Kidney (tissue), 14 donors: ENCODE measurements around the gene TAGLN2. TPM values are rescaled to one million over a fixed set of nuclear protein-coding genes. Genes with fewer than 3 reads are reported as not detected.

Experiments
- DNase-seq, 5 donors: peaks; one replicate each; pipeline ENCODE4 v3.0.0-alpha.2; 2013 to 2020
- FAIRE-seq: peaks from 2 replicates; lab custom pipeline; 2012; peaks lifted over from hg19 to GRCh38; lab: Jason Lieb, UNC
- H3K27ac ChIP-seq, 2 donors: one replicate each; pipeline ENCODE4 v1.7.0; 2013; ENCODE audit warnings: low read depth in 2 of 2, low read length in 2 of 2, inconsistent platforms in 1 of 2
- H3K27me3 ChIP-seq: one replicate; pipeline ENCODE4 v1.7.1; 2013; ENCODE audit warnings: low read length, inconsistent platforms; ENCODE audit not compliant: control insufficient read depth, insufficient read depth
- H3K36me3 ChIP-seq, 3 donors: one replicate each; pipeline versions ENCODE4 v1.7.0 to v1.7.1; 2013; ENCODE audit warnings: low read length in 3 of 3, control low read depth in 1 of 3, inconsistent platforms in 1 of 3; ENCODE audit not compliant: insufficient read depth in 3 of 3, control insufficient read depth in 2 of 3
- H3K4me1 ChIP-seq, 3 donors: one replicate each; pipeline versions ENCODE4 v1.7.0 to v1.7.1; 2013; ENCODE audit warnings: low read length in 3 of 3, inconsistent platforms in 1 of 3, low read depth in 1 of 3; ENCODE audit not compliant: control insufficient read depth in 2 of 3, insufficient read depth in 2 of 3
- H3K4me3 ChIP-seq, 3 donors: one replicate each; pipeline versions ENCODE4 v1.7.0 to v1.8.1; 2013; ENCODE audit warnings: low read length in 3 of 3, control low read depth in 1 of 3, inconsistent platforms in 1 of 3
- H3K9ac ChIP-seq, 3 donors: one replicate each; pipeline versions ENCODE4 v1.7.0 to v1.7.1; 2013; ENCODE audit warnings: low read length in 3 of 3, control low read depth in 1 of 3, inconsistent platforms in 1 of 3
- H3K9me3 ChIP-seq, 3 donors: one replicate each; pipeline versions ENCODE4 v1.7.0 to v1.7.1; 2013; ENCODE audit warnings: low read length in 3 of 3, control low read depth in 1 of 3, inconsistent platforms in 1 of 3; ENCODE audit not compliant: control insufficient read depth in 2 of 3, insufficient read depth in 1 of 3
- CTCF ChIP-seq: IDR thresholded peaks from 3 replicates; pipeline ENCODE4 v1.5.1; 2012; ENCODE audit warnings: mild to moderate bottlenecking, moderate library complexity, borderline replicate concordance; ENCODE audit not compliant: insufficient read depth; ENCODE audit errors: extremely low read depth
- intact Hi-C: fragments of 100-400 bp; cut with DNase I; formaldehyde crosslinking; loops from one replicate; pipeline ENCODE4 v1.11.1; 2022
- polyA plus RNA-seq: library from polyadenylated mRNA; stranded (reverse); fragments of 350-450 nt; fragmentation: Illumina TruSeq; extraction: RNeasy Lipid Tissue Mini Kit (QIAGEN cat#74804); gene quantifications from one replicate; pipeline ENCODE4 v1.2.3, GENCODE V29; 2014; ENCODE audit warnings: low read depth, low replicate concordance; ENCODE audit not compliant: insufficient read depth
- total RNA-seq: library from RNA; stranded (reverse); fragmentation: NEBNext Ultra II Directional; extraction: Animal tissue kit (Norgen Biotek cat#: 25700); gene quantifications from one replicate; pipeline ENCODE4 v1.2.1, GENCODE V29; 2021
- donor health status: control.
- donor health status: control.
- donor health status: control.
- donor health status: control.
- donor health status: control.
- donor health status: DM: yes; HTN: yes; CAD: no.
- donor health status: Normal renal cell carcinoma (clear cell type).

The TAGLN2 gene
- total and polyA plus RNA-seq, 2 donors from 2014 or later = 223 to 358 TPM

GRCh38 chr1:159958719-159959380 lies 33.5 kb upstream of the TAGLN2 start:
- no peak for FAIRE-seq
- H3K9ac ChIP-seq = no peak overlapping the region

GRCh38 chr1:159957824-159958268 lies 32.5 kb upstream of the TAGLN2 start:
- TF ChIP-seq CTCF = no peak
- H3K4me1 ChIP-seq = no peaks in the 10 kb centered on the region
- FAIRE-seq = no peak
- H3K9ac ChIP-seq = no peak overlapping the region
- no peaks in the 10 kb centered on the region for H3K27me3 ChIP-seq
- no peak overlapping the region for H3K4me3 ChIP-seq
- H3K36me3 ChIP-seq = no peaks in the 10 kb centered on the region
- no peak for DNase-seq
- H3K9me3 ChIP-seq = no peaks in the 10 kb centered on the region
- intact Hi-C loops = no loop called here
- no peak overlapping the region for H3K27ac ChIP-seq

More at GRCh38 chr1:159958719-159959380, 33.5 kb upstream of the TAGLN2 start:
- TF ChIP-seq CTCF = no peak
- no peaks in the 10 kb centered on the region for H3K4me1 ChIP-seq
- H3K27me3 ChIP-seq = no peaks in the 10 kb centered on the region
- no peak overlapping the region for H3K4me3 ChIP-seq
- no peaks in the 10 kb centered on the region for H3K36me3 ChIP-seq
- intact Hi-C loops = no loop called here
- DNase-seq = no peak
- no peak overlapping the region for H3K27ac ChIP-seq
- no peaks in the 10 kb centered on the region for H3K9me3 ChIP-seq

GRCh38 chr1:159955456-159955855 lies 30.1 kb upstream of the TAGLN2 start:
- intact Hi-C loops = no loop called here
- no peaks in the 10 kb centered on the region for H3K9me3 ChIP-seq
- H3K27ac ChIP-seq = no peak overlapping the region
- H3K9ac ChIP-seq = no peak overlapping the region
- DNase-seq (no peak), FAIRE-seq (no peak)
- H3K36me3 ChIP-seq = no peaks in the 10 kb centered on the region
- no peak for TF ChIP-seq CTCF
- no peaks in the 10 kb centered on the region for H3K27me3 ChIP-seq
- H3K4me1 ChIP-seq = no peaks in the 10 kb centered on the region
- no peak overlapping the region for H3K4me3 ChIP-seq
